ENCODE results near the gene NBPF26. TPM values are rescaled to one million over a fixed set of nuclear protein-coding genes. Genes with fewer than 3 reads are reported as not detected.
"Not testable (repeated sequence)": the region's sequence is repeated elsewhere in the genome, so short reads cannot be mapped to it uniquely, and the experiment has no call there.

Gene NBPF26
- total and polyA plus RNA-seq, 9 of the 15 experiments (the other 6 are each of a cell fraction or from before 2014, with no cell fraction given), result 0.13 to 6.6 (median 5.2) TPM

DNA sequence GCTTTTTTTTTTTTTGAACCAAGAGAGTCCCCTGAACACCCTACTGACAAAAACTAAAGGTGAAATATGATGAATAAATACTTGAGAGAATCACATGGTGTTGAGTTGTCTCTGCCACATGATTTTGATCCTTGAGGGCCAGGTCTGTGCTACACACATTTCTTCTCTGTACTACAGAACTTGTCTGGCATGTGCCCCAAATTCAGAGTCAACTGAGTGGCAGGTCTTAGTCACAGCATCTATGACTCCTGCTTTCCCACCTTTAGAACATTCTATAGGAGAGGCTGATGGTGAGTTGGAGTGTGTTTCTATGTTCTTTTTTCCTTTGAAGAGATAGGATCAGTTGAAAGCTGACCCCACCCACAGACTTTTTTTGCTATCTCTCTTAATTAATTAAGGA, 5.1 kb downstream of the NBPF26 start:
- H3K4me1 ChIP-seq (replicated peaks in 1 of 2; ENCODE audit: control insufficient read depth in 2 of 2, insufficient read depth in 2 of 2, low read length in 2 of 2); intact Hi-C loops (cut with micrococcal nuclease); H4K20me1 ChIP-seq (replicated peaks; ENCODE audit: control insufficient read depth, insufficient read depth, low read length); CTCF ChIA-PET (ENCODE audit: low intra/inter-chr PET ratio); H2AFZ ChIP-seq (ENCODE audit: low read depth, low read length); H3K27me3 ChIP-seq (ENCODE audit: control insufficient read depth in 2 of 2, insufficient read depth in 2 of 2, low read length in 2 of 2); ATAC-seq; POLR2A ChIA-PET; in situ Hi-C loops (cut with MboI); H3K27ac ChIP-seq (ENCODE audit: extremely low read depth, low read depth, low read length); BruUV-seq (replicated peaks); FAIRE-seq; DNase-seq (ENCODE audit: extremely low read depth in 1 of 4, low spot score in 3 of 4); H3K36me3 ChIP-seq (ENCODE audit: control insufficient read depth, insufficient read depth, low read length); H3K9ac ChIP-seq (ENCODE audit: insufficient read depth in 1 of 2, low read depth in 2 of 2, low read length in 2 of 2); H3K4me3 ChIP-seq; H3K4me2 ChIP-seq (ENCODE audit: insufficient read depth, low read length); H3K9me3 ChIP-seq (replicated peaks; ENCODE audit: control insufficient read depth, insufficient read depth, low read depth, low read length); H3K9me1 ChIP-seq (ENCODE audit: control insufficient read depth, insufficient read depth, low read length); H3K79me2 ChIP-seq (ENCODE audit: control insufficient read depth, insufficient read depth, low read length): not testable (repeated sequence)

DNA sequence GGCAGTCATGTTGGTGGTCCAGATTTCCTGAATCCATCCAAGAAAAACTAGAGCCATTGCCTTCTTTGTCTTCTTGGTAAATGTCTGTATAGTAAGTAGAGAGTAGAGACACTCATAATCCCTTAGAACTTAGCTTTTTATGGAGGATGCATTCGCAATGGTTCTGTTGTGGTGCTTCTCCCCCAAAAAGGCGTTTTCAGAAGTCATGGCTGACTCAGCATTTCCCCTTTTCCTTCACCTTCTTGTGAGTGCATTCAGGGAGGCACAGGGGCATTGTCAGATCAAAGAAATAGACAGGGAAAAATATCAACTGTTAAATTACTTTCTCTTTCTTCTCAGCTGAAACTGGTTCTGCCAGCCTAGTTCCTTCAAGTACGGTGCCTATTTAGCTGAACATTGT, 45.3 kb downstream of the NBPF26 start:
- FAIRE-seq; H3K4me2 ChIP-seq (ENCODE audit: insufficient read depth, low read length); POLR2A ChIA-PET; CTCF ChIA-PET (ENCODE audit: low intra/inter-chr PET ratio); H3K27me3 ChIP-seq (ENCODE audit: control insufficient read depth in 2 of 2, insufficient read depth in 2 of 2, low read length in 2 of 2); ATAC-seq; H3K27ac ChIP-seq (ENCODE audit: extremely low read depth, low read depth, low read length); in situ Hi-C loops (cut with MboI); BruUV-seq (replicated peaks); H3K9ac ChIP-seq (ENCODE audit: insufficient read depth in 1 of 2, low read depth in 2 of 2, low read length in 2 of 2); H3K9me3 ChIP-seq (replicated peaks; ENCODE audit: control insufficient read depth, insufficient read depth, low read depth, low read length); H3K79me2 ChIP-seq (ENCODE audit: control insufficient read depth, insufficient read depth, low read length); intact Hi-C loops (cut with micrococcal nuclease); H3K9me1 ChIP-seq (ENCODE audit: control insufficient read depth, insufficient read depth, low read length); H4K20me1 ChIP-seq (replicated peaks; ENCODE audit: control insufficient read depth, insufficient read depth, low read length); H3K36me3 ChIP-seq (ENCODE audit: control insufficient read depth, insufficient read depth, low read length); H3K4me1 ChIP-seq (replicated peaks in 1 of 2; ENCODE audit: control insufficient read depth in 2 of 2, insufficient read depth in 2 of 2, low read length in 2 of 2); H3K4me3 ChIP-seq; H2AFZ ChIP-seq (ENCODE audit: low read depth, low read length); DNase-seq (ENCODE audit: extremely low read depth in 1 of 4, low spot score in 3 of 4): not testable (repeated sequence)
- WGBS (ENCODE audit: insufficient coverage, low coverage, missing lambda C conversion rate), result 0% methylated on average over 2 of the region's 3 CpGs
- peak; percentile 56 for TF ChIP-seq NFE2 (IDR thresholded peaks at IDR 0.05; ENCODE audit: low read depth)
